ENCODE measurements around the gene NLRC5. TPM values are rescaled to one million over a fixed set of nuclear protein-coding genes. Genes with fewer than 3 reads are reported as not detected.

Gene NLRC5
- total RNA-seq, 2 experiments from 2014 or later = 424 to 434 TPM

DNA sequence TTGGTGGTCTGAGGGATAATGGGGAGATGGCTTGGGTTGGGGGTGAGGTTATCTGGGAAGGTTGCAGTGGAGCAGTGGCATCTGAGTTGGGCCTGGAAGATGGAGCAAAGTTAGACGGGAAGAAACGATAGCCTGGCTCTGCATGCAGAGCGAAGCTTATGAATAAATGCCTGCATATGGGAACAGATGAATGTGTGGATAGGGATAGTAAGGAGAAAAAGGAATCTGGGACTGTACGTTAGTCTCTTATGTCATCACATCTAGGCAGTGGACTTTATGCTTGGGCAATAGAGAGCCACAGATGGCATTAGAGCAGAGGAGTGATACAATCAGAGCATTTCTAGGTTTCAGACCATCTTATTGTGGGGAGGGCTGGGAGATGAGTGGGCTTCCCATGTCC lies 136.0 kb downstream of the NLRC5 start:
- no peaks in the 10 kb centered on the region for H3K36me3 ChIP-seq (ENCODE audit: insufficient read depth, low read length)
- CTCF ChIA-PET = no interaction called here
- no peak overlapping the region for H3K27ac Mint-ChIP-seq
- H3K36me3 Mint-ChIP-seq (ENCODE audit: low read depth) = no peaks in the 10 kb centered on the region
- H3K4me3 Mint-ChIP-seq = no peak overlapping the region
- peaks cover 75% of the 10 kb centered on the region for H3K4me1 Mint-ChIP-seq (ENCODE audit: low read depth)
- intact Hi-C loops (cut with DNase I, micrococcal nuclease) = no loop called here
- no peaks in the 10 kb centered on the region for H3K9me3 Mint-ChIP-seq
- no peak overlapping the region for H3K4me3 ChIP-seq (ENCODE audit: low read length)
- TF ChIP-seq, protein P1, sequence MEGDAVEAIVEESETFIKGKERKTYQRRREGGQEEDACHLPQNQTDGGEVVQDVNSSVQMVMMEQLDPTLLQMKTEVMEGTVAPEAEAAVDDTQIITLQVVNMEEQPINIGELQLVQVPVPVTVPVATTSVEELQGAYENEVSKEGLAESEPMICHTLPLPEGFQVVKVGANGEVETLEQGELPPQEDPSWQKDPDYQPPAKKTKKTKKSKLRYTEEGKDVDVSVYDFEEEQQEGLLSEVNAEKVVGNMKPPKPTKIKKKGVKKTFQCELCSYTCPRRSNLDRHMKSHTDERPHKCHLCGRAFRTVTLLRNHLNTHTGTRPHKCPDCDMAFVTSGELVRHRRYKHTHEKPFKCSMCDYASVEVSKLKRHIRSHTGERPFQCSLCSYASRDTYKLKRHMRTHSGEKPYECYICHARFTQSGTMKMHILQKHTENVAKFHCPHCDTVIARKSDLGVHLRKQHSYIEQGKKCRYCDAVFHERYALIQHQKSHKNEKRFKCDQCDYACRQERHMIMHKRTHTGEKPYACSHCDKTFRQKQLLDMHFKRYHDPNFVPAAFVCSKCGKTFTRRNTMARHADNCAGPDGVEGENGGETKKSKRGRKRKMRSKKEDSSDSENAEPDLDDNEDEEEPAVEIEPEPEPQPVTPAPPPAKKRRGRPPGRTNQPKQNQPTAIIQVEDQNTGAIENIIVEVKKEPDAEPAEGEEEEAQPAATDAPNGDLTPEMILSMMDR (IDR thresholded peaks at IDR 0.05) = no peak
- no peaks in the 10 kb centered on the region for H3K27me3 Mint-ChIP-seq
- no peak overlapping the region for H3K27ac ChIP-seq (ENCODE audit: low read depth in 1 of 2, low read length in 2 of 2)
- peaks cover 67% of the 10 kb centered on the region for H3K4me1 ChIP-seq (ENCODE audit: insufficient read depth, low read length)
- H3K9me3 ChIP-seq (ENCODE audit: control insufficient read depth in 1 of 2, insufficient read depth in 1 of 2, low read length in 2 of 2) = no peaks in the 10 kb centered on the region
- DNase-seq (no peak), ATAC-seq (ENCODE audit: poor library complexity) (no peak)
- POLR2A ChIA-PET = no interaction called here
- H3K27me3 ChIP-seq (ENCODE audit: control insufficient read depth in 1 of 2, insufficient read depth in 2 of 2, low read length in 2 of 2) = no peaks in the 10 kb centered on the region

DNA sequence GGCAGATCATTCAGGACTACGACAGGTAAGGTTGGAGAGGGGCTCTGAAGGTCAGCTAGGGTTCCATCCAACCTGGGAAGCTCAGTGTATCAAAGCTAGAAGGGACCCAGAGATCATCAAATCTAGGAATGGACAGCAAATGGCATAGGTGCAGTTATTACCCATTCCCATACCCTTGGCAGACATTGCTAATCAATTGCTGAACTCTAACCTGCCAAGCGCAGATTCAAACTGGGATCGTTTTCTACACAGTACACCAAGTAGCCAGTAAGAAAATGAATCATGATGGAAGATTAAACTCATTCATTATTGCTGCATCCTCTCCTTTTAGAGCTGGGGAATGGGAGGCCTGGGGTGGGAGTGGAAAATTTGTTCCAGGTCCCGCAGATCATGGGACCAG lies 136.6 kb downstream of the NLRC5 start:
- Mint-ChIP-seq H3K4me3 (no peak overlapping the region), H3K27ac (peak overlapping the region; percentile 55), H3K36me3 (ENCODE audit: low read depth) (no peaks in the 10 kb centered on the region), H3K9me3 (no peaks in the 10 kb centered on the region), H3K4me1 (ENCODE audit: low read depth) (peaks cover 81% of the 10 kb centered on the region), H3K27me3 (no peaks in the 10 kb centered on the region)
- Histone ChIP-seq H3K27ac (ENCODE audit: low read depth in 1 of 2, low read length in 2 of 2) (no peak overlapping the region), H3K27me3 (ENCODE audit: control insufficient read depth in 1 of 2, insufficient read depth in 2 of 2, low read length in 2 of 2) (no peaks in the 10 kb centered on the region), H3K4me3 (ENCODE audit: low read length) (no peak overlapping the region), H3K4me1 (ENCODE audit: insufficient read depth, low read length) (peaks cover 73% of the 10 kb centered on the region), H3K9me3 (ENCODE audit: control insufficient read depth in 1 of 2, insufficient read depth in 1 of 2, low read length in 2 of 2) (no peaks in the 10 kb centered on the region), H3K36me3 (ENCODE audit: insufficient read depth, low read length) (no peaks in the 10 kb centered on the region)
- TF ChIP-seq, protein P1 (IDR thresholded peaks at IDR 0.05) = no peak
- ChIA-PET CTCF (no interaction called here), POLR2A (no interaction called here)
- intact Hi-C loops (cut with DNase I, micrococcal nuclease) = no loop called here
- ATAC-seq (ENCODE audit: poor library complexity) = no peak
- DNase-seq = no peak

DNA sequence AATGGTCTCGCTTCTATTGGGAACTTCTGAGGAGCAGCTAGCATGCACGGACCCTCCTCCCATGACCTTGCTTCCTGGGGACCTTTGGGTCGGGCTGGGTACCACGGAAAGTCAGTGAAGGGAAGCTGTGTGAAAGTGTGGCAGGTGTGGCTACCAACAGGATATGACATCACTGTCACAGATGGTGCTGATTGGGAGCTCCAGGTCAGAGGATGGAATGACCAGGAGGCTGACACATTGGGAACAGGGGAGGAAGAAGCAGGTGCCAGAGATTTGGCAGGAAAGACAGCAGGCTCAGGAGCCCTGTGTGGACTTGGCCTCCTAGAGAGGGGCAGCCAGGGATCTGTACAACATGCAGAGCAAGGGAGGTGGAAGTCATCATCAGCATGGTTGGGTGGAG lies 137.1 kb downstream of the NLRC5 start:
- H3K4me3 ChIP-seq (ENCODE audit: low read length) = no peak overlapping the region
- peaks cover 78% of the 10 kb centered on the region for H3K4me1 ChIP-seq (ENCODE audit: insufficient read depth, low read length)
- H3K36me3 Mint-ChIP-seq (ENCODE audit: low read depth) = no peaks in the 10 kb centered on the region
- H3K27ac Mint-ChIP-seq = peak overlapping the region; percentile 55
- no peaks in the 10 kb centered on the region for H3K9me3 ChIP-seq (ENCODE audit: control insufficient read depth in 1 of 2, insufficient read depth in 1 of 2, low read length in 2 of 2)
- ChIA-PET POLR2A (no interaction called here), CTCF (no interaction called here)
- TF ChIP-seq, protein P1 (IDR thresholded peaks at IDR 0.05) = no peak
- no peak overlapping the region for H3K4me3 Mint-ChIP-seq
- intact Hi-C loops (cut with DNase I, micrococcal nuclease) = no loop called here
- H3K27me3 ChIP-seq (ENCODE audit: control insufficient read depth in 1 of 2, insufficient read depth in 2 of 2, low read length in 2 of 2) = no peaks in the 10 kb centered on the region
- H3K27ac ChIP-seq (ENCODE audit: low read depth in 1 of 2, low read length in 2 of 2) = no peak overlapping the region
- H3K27me3 Mint-ChIP-seq = no peaks in the 10 kb centered on the region
- no peaks in the 10 kb centered on the region for H3K36me3 ChIP-seq (ENCODE audit: insufficient read depth, low read length)
- DNase-seq = peak in 1 of 14 experiments; percentile 44
- no peaks in the 10 kb centered on the region for H3K9me3 Mint-ChIP-seq
- no peak for ATAC-seq (ENCODE audit: poor library complexity)
- H3K4me1 Mint-ChIP-seq (ENCODE audit: low read depth) = peaks cover 86% of the 10 kb centered on the region
